H1 (cell line): ENCODE results near the gene SHC3. TPM values are rescaled to one million over a fixed set of nuclear protein-coding genes. Genes with fewer than 3 reads are reported as not detected.

Source experiments
- CBX8 ChIP-seq: fragments of 300-800, 300-1000 bp; sonication (generic); IDR thresholded peaks from 2 replicates; pipeline ENCODE4 v1.7.1; 2016; ENCODE audit warnings: low read depth, low read length, borderline replicate concordance
- polyA plus RNA-seq, 7 experiments: library from polyadenylated mRNA; depleted of rRNA in 3 of 7; stranded (reverse) in 5 of 7; unstranded in 2 of 7; fragments of >200 nt in 5 of 7; fragments of 200-250 nt in 2 of 7; gene quantifications; 1 replicate in 5 of 7; 2 replicates in 1 of 7; 4 replicates in 1 of 7; pipeline versions ENCODE4 v1.2.1 to v1.2.3, GENCODE V29; 2011 to 2013; ENCODE audit warnings: missing spikeins in 2 of 7, mixed read lengths in 2 of 7
- total RNA-seq: library from RNA; stranded (reverse); fragmentation: NEBNext Ultra II Directional; extraction: Animal tissue kit (Norgen Biotek cat#: 25700); gene quantifications from 2 replicates; pipeline ENCODE4 v1.2.1, GENCODE V29; 2021

SHC3 gene
- total and polyA plus RNA-seq, 2 of the 8 experiments (the other 6 are each of a cell fraction or from before 2014, with no cell fraction given), result 1.4 to 7.1 TPM

DNA sequence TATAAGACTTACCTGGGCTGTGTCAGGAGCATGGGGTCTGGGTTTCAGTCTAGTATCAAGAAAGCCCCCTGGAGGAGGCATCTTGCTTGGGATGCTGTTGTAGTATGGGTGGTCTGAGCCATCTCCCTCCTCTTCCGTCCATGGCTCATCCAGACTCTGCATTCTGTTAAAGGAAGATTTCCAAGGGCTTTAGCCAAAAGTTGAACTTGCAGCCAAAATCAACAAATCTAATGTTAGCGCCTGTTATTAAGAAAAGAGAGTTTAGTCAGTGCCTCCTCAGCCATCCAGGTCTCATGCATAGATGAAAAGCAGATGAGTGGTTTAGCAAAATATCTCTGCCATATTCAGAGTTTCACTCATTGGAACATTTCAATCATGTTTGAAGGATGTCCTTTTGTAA is 131.8 kb downstream of the SHC3 start (continued):
- TF ChIP-seq CBX8, result no peak
